Activated CD4-positive, alpha-beta T cell treated with anti-CD3 and anti-CD28 coated beads, Interleukin-2, Interleukin-6, amounts not matched to agents 100 ng/mL and 50 ng/mL, durations not matched to agents 16 hours and 8 hours (primary cell): ENCODE results near the gene ATP2B2.
A peak's percentile ranks its signal among the peaks of the same experiment; 100 is the strongest.

Experiments
- DNase-seq: peaks from one replicate; pipeline ENCODE4 v3.0.0-alpha.2; 2020

The ATP2B2 gene

DNA sequence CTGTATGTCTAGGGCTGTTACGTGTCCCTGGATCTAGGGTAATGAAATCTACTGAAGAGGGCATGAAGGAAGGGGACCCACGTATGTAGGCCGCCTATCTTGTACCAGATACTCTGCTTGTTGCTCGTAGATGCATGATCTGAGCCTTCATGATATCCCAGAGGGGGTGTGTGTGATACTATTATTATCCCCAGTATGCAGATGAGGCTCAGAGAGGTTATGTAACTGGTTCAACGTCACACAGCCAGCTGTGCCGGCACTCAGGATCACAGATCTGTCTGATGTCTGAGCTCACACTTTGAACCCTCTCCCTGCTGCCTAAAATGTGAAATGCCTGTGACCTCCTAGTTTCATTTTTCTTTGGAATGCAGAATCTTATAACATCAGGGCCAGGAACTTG lies 148.3 kb downstream of the ATP2B2 start:
- DNase-seq, result no peak

DNA sequence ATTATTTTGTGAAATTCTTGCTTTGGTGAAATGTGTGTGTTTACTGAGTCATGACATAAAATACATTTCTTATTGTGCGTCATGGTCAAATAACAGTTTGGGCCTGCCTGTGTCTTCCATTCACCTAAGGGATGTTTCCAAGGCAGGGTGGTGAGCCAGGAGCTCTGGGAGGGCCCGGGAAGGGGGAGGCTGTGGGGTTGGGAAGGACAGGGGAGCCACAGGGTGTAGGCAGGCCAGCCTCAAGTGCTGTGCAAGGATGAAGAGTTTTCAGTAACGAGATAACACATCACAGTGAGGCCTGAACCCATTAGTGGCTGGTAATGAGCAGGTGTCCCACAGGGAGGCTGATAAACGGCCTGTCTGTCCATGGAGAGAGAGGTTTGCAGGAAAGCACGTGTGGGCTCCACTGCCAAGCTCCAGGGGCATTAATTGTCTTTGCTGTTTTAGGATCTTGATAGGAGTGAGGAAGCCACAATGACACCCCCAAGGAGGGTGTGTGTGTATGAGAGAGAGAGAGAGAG lies 148.9 kb downstream of the ATP2B2 start:
- DNase-seq, result no peak

DNA sequence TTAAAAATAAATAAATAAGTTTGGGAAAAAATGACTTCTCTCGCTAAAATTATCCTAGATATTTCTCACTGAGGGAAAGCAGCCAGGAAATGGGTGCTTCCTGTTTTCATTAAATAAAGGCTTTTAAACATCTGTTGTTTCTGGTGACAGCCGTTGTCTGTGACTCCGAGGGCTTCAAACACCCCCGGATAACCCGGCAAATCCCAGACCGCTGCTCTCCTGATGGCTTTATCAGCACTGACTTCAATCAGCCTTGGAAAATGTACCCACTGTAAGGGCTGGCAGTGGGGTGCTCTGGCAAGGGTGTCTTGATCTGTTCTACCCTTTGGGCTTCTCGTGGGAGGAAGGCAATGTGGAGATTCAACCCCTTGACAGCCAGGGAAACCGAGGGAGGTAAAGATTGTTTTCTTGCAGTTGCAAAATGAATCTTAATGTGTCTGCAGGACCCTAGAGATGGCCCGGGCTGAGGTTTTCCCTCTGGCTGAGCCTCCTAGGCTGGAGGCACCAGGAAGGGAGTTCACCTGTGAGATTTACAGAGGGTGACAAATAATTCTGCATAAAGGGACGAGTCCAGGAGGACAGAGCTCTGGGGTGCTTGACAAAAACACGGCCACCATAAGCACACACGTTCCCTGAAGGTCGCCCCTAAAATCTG lies 150.9 kb downstream of the ATP2B2 start:
- no peak for DNase-seq

DNA sequence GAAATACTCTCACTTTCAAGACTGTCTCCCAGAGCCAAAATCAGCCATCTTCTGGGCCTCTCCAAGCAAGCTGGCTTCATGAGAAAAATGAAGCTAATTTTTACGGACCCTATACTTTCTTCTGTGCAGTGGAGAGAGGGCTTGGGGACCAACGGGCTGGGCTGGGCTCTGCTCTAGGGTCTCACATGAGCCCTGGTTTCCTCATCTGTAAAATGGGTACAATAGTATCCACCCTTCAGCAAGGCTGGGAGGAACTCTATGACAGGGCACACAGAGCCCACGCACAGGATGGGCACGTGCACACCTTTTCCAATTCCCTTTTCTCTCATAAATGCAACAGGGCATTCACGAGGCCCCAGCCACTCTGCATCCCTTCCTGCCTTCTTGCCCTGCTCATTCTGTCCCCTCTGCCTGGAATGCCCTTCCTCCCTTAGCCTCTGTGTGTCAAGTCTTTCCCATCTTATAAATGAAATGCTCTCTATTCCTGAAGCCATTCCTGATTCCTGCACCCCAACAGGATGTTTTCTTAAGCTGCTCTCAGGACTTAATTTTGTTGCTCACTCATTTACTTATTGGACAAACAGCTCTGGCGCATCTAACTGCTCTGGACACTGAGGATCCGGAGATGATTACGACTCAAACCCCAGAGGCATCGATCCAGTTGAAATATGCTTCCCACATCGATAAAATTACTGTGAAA lies 151.6 kb downstream of the ATP2B2 start:
- no peak for DNase-seq

DNA sequence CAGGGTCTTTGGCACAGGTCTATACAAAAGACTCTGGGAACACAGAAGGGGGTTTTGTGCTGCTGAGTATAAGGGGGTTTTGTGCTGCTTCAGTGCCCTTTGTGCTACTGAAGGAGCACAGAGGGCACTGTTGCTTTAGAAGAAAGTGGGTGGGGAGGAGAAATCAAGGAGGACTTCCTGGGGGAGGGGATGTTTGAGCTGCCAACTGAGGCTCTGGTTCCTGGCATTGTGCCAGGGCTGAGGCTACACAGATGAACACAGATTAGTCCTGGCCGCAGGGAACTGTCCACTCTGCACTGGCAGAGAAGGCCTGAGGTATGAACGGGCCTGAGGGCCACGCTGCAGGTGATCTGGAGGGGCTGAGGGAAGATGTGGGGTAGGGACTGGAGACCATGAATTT lies 152.2 kb downstream of the ATP2B2 start:
- DNase-seq, result no peak

DNA sequence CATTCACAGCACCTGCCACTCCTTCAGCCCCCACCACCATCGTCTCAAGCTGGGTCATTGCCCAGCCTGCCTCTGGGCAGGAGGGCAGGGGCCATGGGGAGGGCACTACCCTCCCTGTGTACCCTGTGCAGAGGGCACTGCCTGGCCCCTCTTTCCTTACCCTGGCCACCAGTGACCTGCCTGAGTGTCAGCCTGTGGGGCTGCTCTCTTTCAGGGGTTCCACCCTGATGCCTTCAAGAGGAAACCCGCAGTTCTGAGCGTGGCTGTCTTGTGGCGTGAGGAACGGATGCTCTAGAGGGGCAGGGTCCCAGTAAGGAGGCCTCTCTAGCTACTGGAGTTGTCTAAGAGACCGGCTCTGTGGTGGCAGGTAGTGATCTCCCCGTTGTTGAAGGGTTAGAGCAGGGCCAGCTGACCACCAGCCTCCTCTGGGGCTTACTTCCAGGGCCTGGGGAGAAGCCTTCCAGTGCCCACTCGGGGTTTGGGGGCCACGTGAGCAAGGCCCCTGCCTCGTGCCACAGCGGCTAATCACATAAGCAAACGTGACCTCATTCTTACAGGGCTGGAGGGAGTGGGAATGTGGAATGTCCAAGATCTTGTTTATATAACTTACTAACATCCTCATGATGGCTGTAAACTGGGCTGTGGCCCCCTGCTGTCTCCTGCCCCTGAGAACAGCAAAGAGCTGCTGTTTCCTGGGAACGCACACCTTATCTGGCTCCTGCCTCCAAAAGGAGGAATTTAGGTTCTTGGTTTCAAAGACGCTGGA lies 153.1 kb downstream of the ATP2B2 start:
- no peak for DNase-seq

DNA sequence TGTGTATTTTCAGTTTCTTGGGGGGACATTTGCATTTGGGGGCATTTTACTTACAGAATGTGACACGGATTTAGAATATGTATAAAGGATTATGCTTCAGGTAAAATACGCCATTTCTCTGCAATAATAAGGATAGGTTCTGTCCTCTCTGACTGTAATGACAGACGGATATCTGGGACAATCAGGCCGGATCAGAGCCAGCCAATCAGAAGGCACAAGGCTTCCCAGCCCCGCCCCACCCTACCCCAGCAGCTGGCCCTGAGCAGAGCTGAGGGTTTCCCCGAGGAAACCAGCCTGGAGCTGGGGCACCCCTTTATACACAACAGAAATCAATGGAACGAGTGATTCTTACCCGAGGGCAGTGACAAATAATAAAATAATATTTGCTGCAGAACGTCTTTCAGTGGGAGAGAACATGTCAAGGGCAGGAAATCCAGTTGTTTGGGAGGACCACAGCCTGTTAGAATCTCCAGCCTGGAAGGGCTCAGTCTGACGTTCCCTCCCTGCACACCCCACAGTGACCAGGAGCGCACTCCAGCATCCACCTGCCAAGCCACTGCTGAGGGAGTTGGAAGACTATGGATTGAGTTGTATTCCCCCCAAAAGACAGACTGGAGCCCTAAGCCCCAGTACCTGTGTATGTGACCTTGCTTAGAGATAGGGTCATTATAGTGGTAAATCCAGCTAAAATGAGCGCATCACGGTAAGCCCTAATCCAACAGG lies 154.2 kb downstream of the ATP2B2 start:
- no peak for DNase-seq

DNA sequence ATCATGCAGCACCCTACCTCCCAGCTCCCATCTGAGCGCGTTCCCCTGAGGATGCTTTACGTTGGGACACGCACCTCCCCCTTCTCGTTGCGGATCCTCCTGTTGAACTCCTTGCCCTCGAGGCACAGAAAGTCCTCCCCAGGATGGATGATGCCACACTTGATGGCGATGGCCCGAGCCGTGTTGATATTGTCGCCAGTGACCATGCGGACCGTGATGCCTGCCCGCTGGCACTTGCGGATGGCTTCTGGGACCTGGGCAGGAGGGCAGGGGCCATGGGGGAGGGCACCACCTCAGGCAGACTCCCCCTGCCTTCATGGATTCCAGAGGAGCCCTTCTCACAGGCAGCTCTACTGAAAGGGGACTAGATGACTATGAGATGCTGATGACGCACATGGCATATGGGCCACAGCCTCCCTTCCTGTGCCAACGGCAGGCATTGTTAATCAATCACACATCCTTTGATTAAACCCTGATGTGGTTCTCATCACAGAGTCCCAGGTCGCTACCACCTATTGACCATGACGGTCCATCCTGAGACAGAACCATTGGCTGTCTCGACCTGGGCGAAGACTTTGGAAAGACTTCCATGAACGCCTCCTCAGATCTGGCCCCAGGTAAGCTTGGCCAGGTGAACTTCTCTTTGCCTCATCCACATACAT lies 154.9 kb downstream of the ATP2B2 start:
- DNase-seq, result no peak

DNA sequence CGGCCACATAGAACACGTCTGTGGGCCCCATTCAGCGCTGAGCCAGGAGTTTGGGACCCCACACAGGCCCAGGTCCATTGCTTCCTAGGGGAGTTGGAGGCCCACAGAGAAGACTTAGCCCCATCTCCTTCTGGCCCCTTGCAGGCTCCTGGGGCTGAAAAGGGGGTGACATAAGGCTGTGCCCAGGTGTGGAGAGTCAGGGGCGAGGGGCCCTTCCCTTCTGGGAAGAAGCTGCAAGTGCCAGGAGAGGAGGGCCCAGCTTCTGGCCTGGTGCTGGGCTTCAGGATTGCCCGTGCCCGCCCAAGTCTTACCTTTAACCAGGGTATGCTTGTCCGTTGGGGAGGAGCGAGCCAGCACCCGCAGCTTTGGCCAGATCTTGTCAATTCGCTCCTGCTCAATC lies 155.6 kb downstream of the ATP2B2 start:
- DNase-seq, result no peak

DNA sequence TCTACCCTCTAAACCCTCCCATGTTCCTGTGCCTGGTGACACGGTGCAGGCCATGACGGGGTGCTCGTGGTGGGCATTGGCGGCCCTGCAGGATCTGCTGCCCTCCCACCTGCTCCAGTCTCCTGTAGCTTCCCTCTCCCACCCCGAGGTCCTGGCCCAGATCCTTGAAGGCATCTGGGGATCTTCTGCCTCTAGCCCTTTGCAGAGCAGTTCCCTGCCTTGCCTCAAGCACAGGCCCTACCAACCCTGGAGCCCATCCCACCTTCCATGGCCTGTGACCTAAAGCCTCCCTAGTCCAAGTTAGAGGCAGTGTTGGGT lies 157.0 kb downstream of the ATP2B2 start:
- no peak for DNase-seq

DNA sequence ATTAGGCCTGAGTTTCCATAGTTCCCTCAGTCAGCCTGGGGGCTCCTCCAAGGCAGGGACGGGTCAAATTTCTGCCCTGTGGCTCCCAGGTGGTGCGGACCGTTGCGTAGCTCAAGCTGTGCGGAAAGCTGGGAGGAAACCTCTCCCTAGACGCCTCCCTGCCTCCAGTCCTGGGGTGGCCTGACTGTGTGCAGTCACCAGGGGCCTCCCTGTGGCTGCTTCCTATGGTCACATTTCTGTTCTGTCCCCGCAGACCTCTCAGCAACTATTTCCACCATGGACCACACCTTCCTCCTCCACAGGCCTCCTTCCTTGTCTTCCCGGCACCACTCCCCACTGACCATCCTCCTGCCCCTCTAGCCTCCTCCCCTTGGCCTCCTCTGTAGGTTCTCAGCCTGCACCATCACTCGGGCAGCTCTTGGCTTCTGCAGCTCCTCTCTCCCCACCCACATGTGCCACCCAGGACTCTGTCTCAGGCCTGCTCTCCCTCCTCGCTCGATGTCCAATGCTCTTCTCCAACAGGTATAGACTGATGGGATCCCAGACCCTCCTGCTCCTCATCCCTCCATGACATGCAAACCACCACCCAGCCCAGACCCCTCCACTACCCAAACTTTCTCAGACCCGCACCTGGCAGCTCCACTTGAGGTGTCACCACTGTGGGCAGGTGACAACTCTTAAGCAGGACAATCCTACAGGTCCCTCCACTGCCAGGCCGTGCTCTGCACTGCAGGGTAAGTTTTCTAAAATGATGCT lies 157.6 kb downstream of the ATP2B2 start:
- no peak for DNase-seq

DNA sequence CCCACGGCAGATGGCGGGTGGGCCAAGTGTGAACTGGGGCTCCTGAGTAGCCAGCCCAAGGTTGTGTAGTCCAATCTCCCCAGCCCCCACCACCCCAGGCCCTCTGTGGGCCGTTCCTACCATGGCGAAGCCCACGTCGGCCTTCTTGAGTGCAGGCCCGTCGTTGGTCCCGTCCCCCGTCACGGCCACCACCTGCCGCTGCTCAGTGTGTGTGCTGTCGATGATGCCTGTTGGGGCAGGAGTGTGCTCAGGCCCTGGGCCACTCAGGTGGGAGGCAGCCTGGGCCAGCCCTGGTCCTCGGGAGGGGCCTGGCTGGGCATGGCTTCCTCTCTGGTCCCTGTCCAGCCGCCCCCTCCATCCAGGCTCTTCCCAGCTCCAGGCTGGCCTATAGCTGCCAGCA lies 159.5 kb downstream of the ATP2B2 start:
- no peak for DNase-seq

DNA sequence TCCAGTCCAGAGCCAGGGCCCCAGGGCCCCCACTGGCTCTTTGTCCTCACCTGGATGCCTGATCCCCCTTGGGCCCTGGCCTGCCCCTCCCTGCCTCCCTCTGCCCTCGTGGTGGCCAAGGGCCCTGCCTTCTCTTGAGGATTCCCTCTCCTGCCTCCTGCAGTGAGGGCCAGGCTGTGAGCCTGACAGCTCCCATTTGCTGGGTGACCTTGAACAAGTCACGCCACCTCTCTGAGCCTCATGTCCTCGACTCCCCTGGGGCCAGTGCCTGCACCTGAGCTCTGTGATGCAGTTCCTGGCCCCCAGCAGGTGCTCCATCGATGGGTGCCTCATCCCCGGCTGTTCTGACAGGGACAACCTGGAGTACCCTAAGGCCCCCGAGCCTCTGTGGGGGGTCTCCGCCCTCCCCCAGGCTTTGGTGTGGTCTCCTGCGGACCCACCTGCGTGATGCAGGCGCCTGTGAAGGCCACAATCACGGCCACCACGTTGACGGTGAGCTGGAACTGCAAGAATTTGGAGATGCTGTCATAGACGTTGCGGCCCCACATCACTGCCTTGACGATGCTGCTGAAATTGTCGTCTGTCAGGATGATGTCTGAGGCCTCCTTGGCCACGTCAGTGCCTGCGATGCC lies 160.3 kb downstream of the ATP2B2 start:
- no peak for DNase-seq

DNA sequence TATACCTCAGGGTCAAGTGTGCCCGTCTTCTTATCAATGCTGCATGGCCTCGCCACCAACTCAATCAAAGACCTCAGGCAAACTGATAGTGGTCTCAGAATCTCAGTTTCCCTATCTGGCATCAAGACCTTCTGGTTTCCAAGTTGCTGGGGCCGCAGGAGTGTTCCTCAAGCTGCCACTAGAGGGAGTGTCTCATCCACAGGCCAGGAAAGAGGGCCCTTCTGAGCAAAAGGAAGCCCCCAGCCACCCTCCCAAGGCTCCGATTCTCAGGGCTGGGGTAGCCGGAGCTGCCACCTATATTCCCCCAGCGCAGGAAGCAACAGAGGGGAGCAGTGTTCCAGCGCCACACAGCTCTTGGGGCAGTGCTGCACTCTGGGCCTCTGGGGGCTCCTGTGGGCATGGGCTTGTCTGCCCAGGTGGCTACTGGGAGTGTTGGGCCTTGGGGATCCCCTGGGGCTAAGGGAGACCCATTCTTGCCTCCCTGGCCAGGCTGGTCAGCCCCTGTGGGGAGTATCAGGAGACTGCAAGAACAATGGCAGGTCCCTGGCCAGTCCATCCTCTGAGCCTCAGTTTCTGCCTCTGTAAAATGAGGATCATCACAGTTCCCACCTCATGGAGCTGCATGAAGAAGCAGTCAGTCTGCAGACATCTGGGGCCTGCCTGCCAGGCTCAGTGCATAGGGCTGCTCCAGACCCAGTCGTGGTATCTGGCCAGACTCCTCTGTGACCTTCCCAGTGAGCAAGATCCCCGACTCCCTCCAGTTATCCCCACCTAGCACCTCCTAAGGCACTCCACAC lies 161.0 kb downstream of the ATP2B2 start:
- peak; percentile 68 for DNase-seq

DNA sequence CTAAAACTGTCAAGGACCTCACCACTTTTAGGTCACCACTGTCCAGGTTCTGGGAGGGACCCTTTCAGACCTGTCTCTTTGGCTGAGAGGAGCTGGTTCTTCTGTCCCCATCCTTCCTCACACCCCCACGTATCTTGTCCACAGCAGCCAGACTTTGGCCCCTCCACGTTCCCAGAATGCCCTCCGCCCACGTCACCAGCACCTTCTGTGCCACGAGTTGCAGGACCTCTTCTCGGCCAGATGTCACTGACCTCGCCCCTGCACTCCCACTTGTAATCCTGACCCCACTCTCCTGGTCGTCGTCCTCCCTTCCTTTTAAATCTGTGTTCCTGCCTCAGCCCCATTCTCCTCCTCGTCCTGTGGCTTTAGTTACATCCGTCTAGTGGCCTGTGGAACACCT lies 161.9 kb downstream of the ATP2B2 start:
- DNase-seq, result no peak

DNA sequence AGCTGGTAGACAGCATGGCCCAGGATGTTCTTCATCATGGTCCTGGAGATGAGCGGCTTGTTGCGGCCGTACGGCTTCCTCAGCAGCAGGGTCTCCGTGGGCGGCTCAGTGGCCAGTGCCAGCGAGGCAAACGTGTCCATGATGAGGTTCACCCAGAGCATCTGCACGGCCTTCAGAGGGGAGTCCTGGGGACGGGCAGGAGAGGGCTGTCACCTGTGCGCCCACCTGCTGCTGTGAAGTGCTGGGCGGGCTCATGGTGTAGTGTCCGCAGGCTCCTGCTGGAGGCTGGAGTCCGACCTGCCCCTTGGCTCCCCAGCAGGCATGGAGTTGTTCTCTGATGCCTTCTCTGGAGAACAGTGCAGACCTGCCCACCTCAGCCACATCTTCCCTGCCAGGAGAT lies 162.6 kb downstream of the ATP2B2 start:
- no peak for DNase-seq

DNA sequence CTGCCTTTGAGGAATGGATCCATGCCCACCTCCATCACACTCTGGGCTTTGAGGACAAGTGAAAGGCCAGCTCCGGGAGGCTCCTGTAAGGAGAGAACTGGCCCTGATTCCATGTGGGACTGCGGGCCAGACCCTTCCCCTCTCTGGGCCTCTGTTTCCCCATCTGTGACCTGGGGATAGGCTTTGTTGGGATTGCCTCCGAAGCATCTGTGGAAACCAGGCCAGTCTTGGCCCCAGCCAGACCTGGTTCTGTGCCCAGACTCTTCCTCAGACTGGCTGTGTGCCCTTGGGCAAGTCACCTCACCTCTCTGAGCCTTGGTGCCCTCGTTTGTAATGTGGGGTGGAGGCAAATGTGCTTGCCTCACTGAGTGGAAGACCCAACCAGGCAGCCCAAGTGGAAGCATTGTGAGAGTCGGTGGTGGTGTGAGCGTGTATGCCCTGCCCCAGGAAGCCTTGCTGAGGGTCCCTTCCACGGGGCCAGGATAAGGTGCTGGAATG lies 163.4 kb downstream of the ATP2B2 start:
- DNase-seq, result no peak

DNA sequence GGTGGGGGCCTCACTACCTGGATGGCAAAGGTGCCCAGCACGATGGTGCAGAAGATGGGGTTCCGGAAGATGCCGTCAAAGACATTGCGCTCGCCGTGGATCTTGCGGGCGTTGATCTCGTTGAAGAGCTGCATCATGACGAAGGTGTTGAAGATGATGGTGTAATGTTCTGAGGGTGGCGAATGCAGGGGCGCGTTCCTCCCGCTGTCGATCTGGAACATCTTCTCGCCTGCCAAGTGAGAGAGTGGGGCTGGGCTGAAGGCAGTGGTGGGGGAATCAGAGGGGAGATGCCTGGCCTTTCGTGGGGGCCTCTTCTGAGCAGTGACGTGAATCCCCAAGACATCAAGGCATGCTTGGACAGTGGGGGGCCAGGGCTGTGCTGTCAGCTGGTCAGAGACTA lies 164.9 kb downstream of the ATP2B2 start:
- DNase-seq, result no peak

DNA sequence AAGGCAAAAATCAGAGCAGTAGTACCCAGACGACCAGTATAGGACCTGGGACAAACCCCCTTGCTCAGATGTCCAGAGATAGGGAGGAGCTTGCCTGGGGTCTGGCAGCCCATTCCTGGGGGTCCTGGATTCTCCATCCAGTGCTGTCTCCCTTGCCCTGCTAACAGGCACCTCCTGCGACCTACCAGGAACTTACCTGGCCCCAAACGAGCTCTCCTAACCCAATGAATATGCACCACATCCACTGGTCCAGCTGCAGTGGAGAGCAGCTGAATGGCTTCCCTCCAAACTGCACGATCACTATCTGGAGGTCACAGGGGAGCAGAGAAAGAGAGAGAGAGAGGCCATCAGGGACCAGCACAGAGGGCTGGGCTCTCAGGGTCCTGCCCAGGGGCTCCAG lies 165.3 kb downstream of the ATP2B2 start:
- no peak for DNase-seq

DNA sequence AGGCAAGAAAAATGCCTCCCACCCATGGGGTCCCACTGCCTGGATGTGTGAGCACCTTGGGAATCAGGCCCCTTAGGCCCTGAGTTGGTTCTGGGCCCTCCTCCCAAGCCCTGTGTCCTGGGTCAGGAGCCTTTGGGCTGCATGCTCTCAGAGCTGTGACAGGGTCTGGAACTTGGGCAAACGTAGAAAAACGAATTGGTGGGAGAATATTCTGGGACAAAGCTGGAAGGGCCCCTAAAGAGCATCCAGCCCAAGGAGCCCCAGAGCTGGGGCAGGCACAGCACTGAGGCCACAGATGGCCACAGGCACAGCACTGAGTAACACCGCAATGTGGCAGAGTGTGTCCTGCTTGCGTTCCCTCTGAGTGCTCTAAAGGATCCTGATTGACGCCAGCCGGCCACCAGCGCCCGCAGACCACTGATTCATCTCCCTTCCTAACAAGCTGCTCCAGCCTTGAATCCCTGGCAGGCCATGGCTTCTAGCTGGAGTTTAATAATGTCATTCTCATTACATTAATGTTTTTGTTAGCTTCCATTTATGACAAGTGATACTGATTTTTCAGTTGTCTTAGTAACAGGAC lies 165.9 kb downstream of the ATP2B2 start:
- DNase-seq, result no peak
